ENCODE results near the gene COBL.

- TF ChIP-seq CTCF (IDR thresholded peaks at IDR 0.05) (no peak), POLR2A (IDR thresholded peaks at IDR 0.05) (no peak), POLR2AphosphoS5 (IDR thresholded peaks at IDR 0.05) (peak; percentile 32)
Measured at GRCh38 chr7:51352174-51353100, 35.8 kb upstream of the COBL start.

All from prostate gland (tissue), 2 donors.